H1 (cell line): Measurements from ENCODE around the gene DOCK10. TPM values are rescaled to one million over a fixed set of nuclear protein-coding genes. Genes with fewer than 3 reads are reported as not detected.

Source experiments
- CTCF ChIA-PET: fragments of 300-600 bp; sonication (Branson Sonifier 250); formaldehyde crosslinking; loops from one replicate; lab custom pipeline; 2021; ENCODE audit not compliant: partially characterized antibody; lab: Charles Lee
- POLR2A ChIA-PET: fragments of 300-600 bp; sonication (Branson Sonifier 250); formaldehyde crosslinking; loops from one replicate; lab custom pipeline; 2021; ENCODE audit warnings: inconsistent platforms; ENCODE audit not compliant: partially characterized antibody; lab: Charles Lee
- DNase-seq, 2 experiments: peaks; one replicate each; pipeline versions ENCODE4 v3.0.0 to v3.0.0-alpha.2; 2010 to 2022; ENCODE audit warnings: low spot score in 2 of 2, low read depth in 1 of 2, mixed read lengths in 1 of 2
- FAIRE-seq: peaks from 2 replicates; lab custom pipeline; 2011; peaks lifted over from hg19 to GRCh38; lab: Jason Lieb, UNC
- H2AFZ ChIP-seq: 2 replicates; pipeline ENCODE4 v1.8.1; 2012; ENCODE audit warnings: low read length, inconsistent platforms
- H2AK5ac ChIP-seq: 2 replicates; pipeline ENCODE4 v1.6.1; 2013; ENCODE audit warnings: low read depth, low read length
- H2BK120ac ChIP-seq: replicated peaks from 2 replicates; pipeline ENCODE3; 2013; ENCODE audit warnings: low read depth, low read length, inconsistent platforms
- H2BK12ac ChIP-seq: 2 replicates; pipeline ENCODE4 v1.6.1; 2013; ENCODE audit warnings: low read depth, low read length
- H2BK15ac ChIP-seq: 2 replicates; pipeline ENCODE4 v1.6.1; 2013; ENCODE audit warnings: low read length
- H2BK20ac ChIP-seq: 2 replicates; pipeline ENCODE4 v1.6.1; 2013; ENCODE audit warnings: low read length
- H2BK5ac ChIP-seq: 2 replicates; pipeline ENCODE4 v1.6.1; 2013; ENCODE audit warnings: low read depth, low read length
- H3K14ac ChIP-seq: 2 replicates; pipeline ENCODE4 v1.6.1; 2013; ENCODE audit warnings: inconsistent platforms; ENCODE audit not compliant: insufficient read length
- H3K18ac ChIP-seq: 2 replicates; pipeline ENCODE4 v1.6.1; 2013; ENCODE audit warnings: low read length; ENCODE audit errors: extremely low read depth
- H3K23ac ChIP-seq: 2 replicates; pipeline ENCODE4 v1.6.1; 2013; ENCODE audit warnings: inconsistent platforms; ENCODE audit not compliant: insufficient read length
- H3K23me2 ChIP-seq: 2 replicates; pipeline ENCODE4 v1.6.1; 2013; ENCODE audit warnings: low read depth, low read length
- H3K27ac ChIP-seq: 2 replicates; pipeline ENCODE4 v1.6.1; 2011; ENCODE audit warnings: low read depth, low read length, inconsistent platforms
- H3K27me3 ChIP-seq, 4 experiments: replicated peaks in 1 of 4; 1 replicate in 1 of 4; 2 replicates in 3 of 4; pipeline versions ENCODE4 v1.6.1 to v1.8.1; 2011 to 2013; ENCODE audit warnings: low read length in 3 of 4, mild to moderate bottlenecking in 3 of 4, inconsistent platforms in 2 of 4, mixed read lengths in 2 of 4, moderate library complexity in 1 of 4; ENCODE audit not compliant: control insufficient read depth in 3 of 4, insufficient read depth in 3 of 4; ENCODE audit errors: extremely low read depth in 1 of 4
- H3K36me3 ChIP-seq, 4 experiments: 2 replicates each; pipeline versions ENCODE4 v1.6.1 to v1.8.1; 2011 to 2013; ENCODE audit warnings: mild to moderate bottlenecking in 4 of 4, low read length in 3 of 4, moderate library complexity in 2 of 4, control low read depth in 1 of 4, inconsistent platforms in 1 of 4; ENCODE audit not compliant: insufficient read depth in 4 of 4, control insufficient read depth in 2 of 4
- H3K4ac ChIP-seq: replicated peaks from 2 replicates; pipeline ENCODE3; 2013; ENCODE audit warnings: low read length, low read depth, mixed read lengths, inconsistent platforms; ENCODE audit not compliant: insufficient read length
- H3K4me1 ChIP-seq, 4 experiments: replicated peaks in 1 of 4; 1 replicate in 1 of 4; 2 replicates in 3 of 4; pipeline versions ENCODE4 v1.6.1 to v1.8.1; 2011 to 2013; ENCODE audit warnings: low read length in 3 of 4, inconsistent platforms in 2 of 4, mixed read lengths in 1 of 4; ENCODE audit not compliant: insufficient read depth in 4 of 4, control insufficient read depth in 3 of 4
- H3K4me2 ChIP-seq, 2 experiments: 2 replicates each; pipeline versions ENCODE4 v1.6.1 to v1.8.1; 2011 to 2013; ENCODE audit warnings: low read depth in 2 of 2, low read length in 2 of 2, control low read depth in 1 of 2, inconsistent platforms in 1 of 2, mild to moderate bottlenecking in 1 of 2; ENCODE audit not compliant: insufficient read depth in 1 of 2
- H3K4me3 ChIP-seq, 4 experiments: fragments of 200-600, 300-600 bp in 1 of 4; sonication (generic), shearing (Covaris generic), sonication (Bioruptor Twin) in 1 of 4; 2 replicates each; pipeline versions ENCODE4 v1.5.1 to v1.8.1; 2011 to 2016; ENCODE audit warnings: low read length in 4 of 4, low read depth in 3 of 4, control low read depth in 2 of 4, inconsistent platforms in 2 of 4, mild to moderate bottlenecking in 2 of 4, mixed read lengths in 1 of 4, moderate library complexity in 1 of 4; ENCODE audit not compliant: insufficient read depth in 2 of 4; ENCODE audit errors: extremely low read depth in 1 of 4
- H3K56ac ChIP-seq: replicated peaks from 2 replicates; pipeline ENCODE3; 2013; ENCODE audit warnings: low read depth, mild to moderate bottlenecking, mixed read lengths, low read length, inconsistent platforms; ENCODE audit not compliant: insufficient read length
- H3K79me1 ChIP-seq: 2 replicates; pipeline ENCODE4 v1.6.1; 2013; ENCODE audit warnings: low read depth, low read length, control low read depth
- H3K79me2 ChIP-seq, 2 experiments: 2 replicates each; pipeline versions ENCODE4 v1.6.1 to v1.8.1; 2012 to 2013; ENCODE audit warnings: low read length in 2 of 2, mild to moderate bottlenecking in 2 of 2, inconsistent platforms in 1 of 2; ENCODE audit not compliant: insufficient read depth in 2 of 2, control insufficient read depth in 1 of 2
- H3K9ac ChIP-seq, 4 experiments: replicated peaks in 1 of 4; 1 replicate in 1 of 4; 2 replicates in 3 of 4; pipeline versions ENCODE4 v1.6.1 to v1.8.1; 2011 to 2013; ENCODE audit warnings: low read depth in 3 of 4, low read length in 3 of 4, control low read depth in 2 of 4, mild to moderate bottlenecking in 2 of 4, moderate library complexity in 2 of 4, inconsistent platforms in 1 of 4; ENCODE audit errors: extremely low read depth in 1 of 4
- H3K9me3 ChIP-seq, 2 experiments: 2 replicates each; pipeline versions ENCODE4 v1.6.1 to v1.8.1; 2012 to 2013; ENCODE audit warnings: mild to moderate bottlenecking in 2 of 2, moderate library complexity in 2 of 2, control low read depth in 1 of 2, inconsistent platforms in 1 of 2, low read depth in 1 of 2, low read length in 1 of 2, mixed read lengths in 1 of 2; ENCODE audit not compliant: insufficient read depth in 2 of 2
- H4K20me1 ChIP-seq, 2 experiments: replicated peaks in 1 of 2; 2 replicates each; pipeline versions ENCODE3 to v1.8.1; 2011 to 2013; ENCODE audit warnings: inconsistent platforms in 2 of 2, low read length in 2 of 2, mild to moderate bottlenecking in 1 of 2; ENCODE audit not compliant: insufficient read depth in 2 of 2, control insufficient read depth in 1 of 2
- H4K5ac ChIP-seq: 2 replicates; pipeline ENCODE4 v1.6.1; 2013; ENCODE audit warnings: low read length, low read depth, mixed read lengths, inconsistent platforms; ENCODE audit not compliant: insufficient read length
- H4K8ac ChIP-seq: 2 replicates; pipeline ENCODE4 v1.8.0; 2013; ENCODE audit warnings: mild to moderate bottlenecking, moderate library complexity, low read length, inconsistent platforms; ENCODE audit not compliant: insufficient read depth; ENCODE audit errors: extremely low read depth
- H4K91ac ChIP-seq: replicated peaks from 2 replicates; pipeline ENCODE3; 2013; ENCODE audit warnings: low read length, mixed read lengths, inconsistent platforms; ENCODE audit not compliant: insufficient read length
- BCL11A ChIP-seq, 2 experiments: IDR thresholded peaks; one replicate each; pipeline ENCODE4 v1.6.1; 2011; ENCODE audit warnings: low read depth in 2 of 2, low read length in 2 of 2, mild to moderate bottlenecking in 2 of 2
- CREB1 ChIP-seq: IDR thresholded peaks from 2 replicates; pipeline ENCODE4 v1.6.1; 2012; ENCODE audit warnings: inconsistent platforms
- EGR1 ChIP-seq: IDR thresholded peaks from 2 replicates; pipeline ENCODE4 v1.6.1; 2011; ENCODE audit warnings: low read depth, low read length, borderline replicate concordance
- TCF12 ChIP-seq: IDR thresholded peaks from 2 replicates; pipeline ENCODE4 v1.6.1; 2011; ENCODE audit warnings: low read depth, mild to moderate bottlenecking, low read length
- YY1 ChIP-seq: IDR thresholded peaks from 2 replicates; pipeline ENCODE4 v1.6.1; 2011; ENCODE audit warnings: low read depth, mild to moderate bottlenecking, low read length
- WGBS, 2 experiments: shearing (Covaris generic) in 1 of 2; methylation state at CpG; one replicate each; pipeline versions ENCODE4 v1.1.6 to v1.1.7; 2013 to 2015; ENCODE audit warnings: low lambda C conversion rate in 2 of 2, mixed read lengths in 2 of 2, inconsistent platforms in 1 of 2, low coverage in 1 of 2, missing lambda C conversion rate in 1 of 2; ENCODE audit not compliant: insufficient replicate concordance in 2 of 2, insufficient coverage in 1 of 2, insufficient read length in 1 of 2; ENCODE audit errors: extremely low coverage in 1 of 2, missing lambda C conversion rate in 1 of 2; 5-methylcytosine and 5-hydroxymethylcytosine counted together
- polyA plus RNA-seq, 7 experiments: library from polyadenylated mRNA; depleted of rRNA in 3 of 7; stranded (reverse) in 5 of 7; unstranded in 2 of 7; fragments of >200 nt in 5 of 7; fragments of 200-250 nt in 2 of 7; gene quantifications; 1 replicate in 5 of 7; 2 replicates in 1 of 7; 4 replicates in 1 of 7; pipeline versions ENCODE4 v1.2.1 to v1.2.3, GENCODE V29; 2011 to 2013; ENCODE audit warnings: missing spikeins in 2 of 7, mixed read lengths in 2 of 7
- total RNA-seq: library from RNA; stranded (reverse); fragmentation: NEBNext Ultra II Directional; extraction: Animal tissue kit (Norgen Biotek cat#: 25700); gene quantifications from 2 replicates; pipeline ENCODE4 v1.2.1, GENCODE V29; 2021
- TF ChIP-seq, protein P1 (sequence below): IDR thresholded peaks from 2 replicates; pipeline ENCODE4 v1.6.1; 2011; ENCODE audit warnings: low read length, improper control_type of control experiment
- TF ChIP-seq, protein P2 (sequence below): IDR thresholded peaks from 2 replicates; pipeline ENCODE4 v1.6.1; 2012; ENCODE audit warnings: low read length, inconsistent platforms

The DOCK10 gene
- total and polyA plus RNA-seq, 2 of the 8 experiments (the other 6 are each of a cell fraction or from before 2014, with no cell fraction given): 0.33 to 1.6 TPM

GRCh38 chr2:224973112-224974016 lies 68.9 kb downstream of the DOCK10 start:
- H3K56ac ChIP-seq: no peak overlapping the region
- no peaks in the 10 kb centered on the region for H3K9me3 ChIP-seq
- 92% methylated on average over 10 of the region's 10 CpGs; no CpG with 5 or more reads in 1 of the 2 experiments for WGBS, 2 experiments
- no peak overlapping the region for H2AK5ac ChIP-seq
- peaks cover 3% of the 10 kb centered on the region; the same call in 1 of the 2 replicates for H3K23me2 ChIP-seq
- H2BK15ac ChIP-seq: no peak overlapping the region
- no peak overlapping the region for H2BK5ac ChIP-seq
- peaks cover 0 to 2% (median 0%) of the 10 kb centered on the region in 4 experiments; a peak in 1 of 7 replicates for H3K4me1 ChIP-seq
- CTCF ChIA-PET: interaction anchor here (1.2 kb wide), 2 partner anchors 11 to 29 kb away, joined by 4 to 5 read pairs; no protein-coding TSS in a partner anchor
- H2BK12ac ChIP-seq: no peak overlapping the region
- no peak overlapping the region for H4K8ac ChIP-seq
- no peak overlapping the region for H4K5ac ChIP-seq
- no peak overlapping the region for H3K27ac ChIP-seq
- POLR2A ChIA-PET: no interaction called here
- no peak overlapping the region for H3K18ac ChIP-seq
- no peak overlapping the region for H3K14ac ChIP-seq
- no peaks in the 10 kb centered on the region for H3K79me1 ChIP-seq
- H4K20me1 ChIP-seq: no peaks in the 10 kb centered on the region
- no peak for FAIRE-seq
- H2AFZ ChIP-seq: peak overlapping the region; percentile 73; the same call in 1 of the 2 replicates
- DNase-seq: no peak
- H3K4me2 ChIP-seq: no peak overlapping the region
- no peak overlapping the region for H2BK20ac ChIP-seq
- H3K79me2 ChIP-seq: no peaks in the 10 kb centered on the region
- no peaks in the 10 kb centered on the region for H3K36me3 ChIP-seq
- H4K91ac ChIP-seq: no peak overlapping the region
- H2BK120ac ChIP-seq: no peak overlapping the region
- H3K23ac ChIP-seq: no peak overlapping the region
- no peak overlapping the region for H3K4me3 ChIP-seq
- H3K27me3 ChIP-seq: no peaks in the 10 kb centered on the region
- no peak overlapping the region for H3K9ac ChIP-seq
- H3K4ac ChIP-seq: no peak overlapping the region
- TF ChIP-seq BCL11A (IDR thresholded peaks at IDR 0.05; ENCODE audit: low read depth in 2 of 2, low read length in 2 of 2) (no peak), CREB1 (no peak), YY1 (no peak), TCF12 (no peak), EGR1 (no peak)
- TF ChIP-seq, protein P1, sequence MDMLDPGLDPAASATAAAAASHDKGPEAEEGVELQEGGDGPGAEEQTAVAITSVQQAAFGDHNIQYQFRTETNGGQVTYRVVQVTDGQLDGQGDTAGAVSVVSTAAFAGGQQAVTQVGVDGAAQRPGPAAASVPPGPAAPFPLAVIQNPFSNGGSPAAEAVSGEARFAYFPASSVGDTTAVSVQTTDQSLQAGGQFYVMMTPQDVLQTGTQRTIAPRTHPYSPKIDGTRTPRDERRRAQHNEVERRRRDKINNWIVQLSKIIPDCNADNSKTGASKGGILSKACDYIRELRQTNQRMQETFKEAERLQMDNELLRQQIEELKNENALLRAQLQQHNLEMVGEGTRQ: no peak
- TF ChIP-seq, protein P2, sequence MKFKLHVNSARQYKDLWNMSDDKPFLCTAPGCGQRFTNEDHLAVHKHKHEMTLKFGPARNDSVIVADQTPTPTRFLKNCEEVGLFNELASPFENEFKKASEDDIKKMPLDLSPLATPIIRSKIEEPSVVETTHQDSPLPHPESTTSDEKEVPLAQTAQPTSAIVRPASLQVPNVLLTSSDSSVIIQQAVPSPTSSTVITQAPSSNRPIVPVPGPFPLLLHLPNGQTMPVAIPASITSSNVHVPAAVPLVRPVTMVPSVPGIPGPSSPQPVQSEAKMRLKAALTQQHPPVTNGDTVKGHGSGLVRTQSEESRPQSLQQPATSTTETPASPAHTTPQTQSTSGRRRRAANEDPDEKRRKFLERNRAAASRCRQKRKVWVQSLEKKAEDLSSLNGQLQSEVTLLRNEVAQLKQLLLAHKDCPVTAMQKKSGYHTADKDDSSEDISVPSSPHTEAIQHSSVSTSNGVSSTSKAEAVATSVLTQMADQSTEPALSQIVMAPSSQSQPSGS: no peak
